NCI-H2107 treated with DMSO at 0.1 percent for 48 hours (cell line): ENCODE results near the gene TMCC1.
"Not testable (repeated sequence)": the region's sequence is repeated elsewhere in the genome, so short reads cannot be mapped to it uniquely, and the experiment has no call there.

Experiments used
- DNase-seq: peaks from one replicate; lab custom pipeline; 2025; ENCODE audit not compliant: unreplicated experiment; lab: John Stamatoyannopoulos, UW

Gene TMCC1

DNA sequence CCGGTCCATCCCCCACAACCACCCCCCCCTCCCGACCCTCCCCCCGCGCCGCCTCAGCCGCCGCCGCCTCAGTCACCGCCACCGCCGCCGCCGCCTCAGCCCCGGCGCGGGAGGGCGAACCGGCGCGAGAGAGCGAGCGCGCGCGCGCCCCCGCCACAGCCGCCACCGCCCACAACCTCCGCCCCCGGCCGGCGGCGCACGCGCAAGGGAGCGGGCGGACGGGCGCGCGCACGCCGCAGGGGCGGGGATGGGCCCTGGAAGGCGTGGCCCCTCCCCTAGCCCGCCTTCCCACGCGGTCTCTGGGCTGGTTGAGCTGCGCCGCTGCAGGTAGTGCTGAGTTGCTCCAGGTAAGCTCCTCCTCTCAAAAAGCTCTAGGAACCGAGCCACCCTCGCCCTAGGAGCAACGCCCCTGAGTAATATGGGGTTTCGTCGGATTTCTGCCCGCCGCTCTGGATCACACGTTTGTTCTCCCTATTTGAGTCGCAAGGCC is at the start of gene TMCC1:
TMCC1 (minus strand) TSS at position 131 of the 490 bp plus-strand sequence.
- DNase-seq, result peak; percentile 89

DNA sequence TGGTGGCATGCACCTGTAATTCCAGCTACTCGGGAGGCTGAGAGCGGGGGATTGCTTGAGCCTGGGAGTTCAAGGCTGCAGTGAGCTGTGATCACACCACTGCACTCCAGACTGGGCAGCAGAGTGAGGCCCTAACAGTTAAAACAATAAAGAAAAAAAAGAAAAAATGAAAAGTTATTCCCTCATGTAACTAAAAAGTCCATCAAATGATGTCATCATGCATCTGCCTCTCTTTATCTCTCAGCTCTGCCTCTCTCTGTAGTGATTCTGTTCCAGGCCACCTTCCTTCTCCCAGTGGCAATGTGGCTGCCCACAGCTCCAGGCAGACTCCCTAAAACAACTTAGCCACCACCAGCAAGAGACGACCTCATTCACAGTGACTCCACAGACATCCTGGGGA is 49.5 kb upstream of the TMCC1 start:
- no peak for DNase-seq

DNA sequence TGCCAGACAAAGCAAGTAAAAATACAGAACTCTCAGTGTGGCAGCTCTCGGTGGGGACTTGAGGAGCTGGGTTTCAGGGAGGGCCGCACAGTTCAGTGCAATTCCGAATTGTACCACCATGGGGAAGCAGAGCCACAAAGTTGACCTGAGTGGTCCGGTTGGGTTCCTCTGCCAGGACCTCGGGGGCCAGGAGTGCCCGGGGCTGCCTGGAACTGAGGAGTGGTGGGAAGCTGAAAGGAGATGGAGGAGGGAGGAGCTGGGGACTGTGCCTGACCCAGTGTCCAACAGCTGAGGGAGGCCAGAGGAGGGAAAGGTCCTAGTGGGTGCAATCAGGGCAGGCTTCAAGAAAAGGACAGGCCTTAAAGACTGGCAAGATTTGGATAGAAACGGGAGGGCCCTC is 48.8 kb upstream of the TMCC1 start:
- peak; percentile 8 for DNase-seq

DNA sequence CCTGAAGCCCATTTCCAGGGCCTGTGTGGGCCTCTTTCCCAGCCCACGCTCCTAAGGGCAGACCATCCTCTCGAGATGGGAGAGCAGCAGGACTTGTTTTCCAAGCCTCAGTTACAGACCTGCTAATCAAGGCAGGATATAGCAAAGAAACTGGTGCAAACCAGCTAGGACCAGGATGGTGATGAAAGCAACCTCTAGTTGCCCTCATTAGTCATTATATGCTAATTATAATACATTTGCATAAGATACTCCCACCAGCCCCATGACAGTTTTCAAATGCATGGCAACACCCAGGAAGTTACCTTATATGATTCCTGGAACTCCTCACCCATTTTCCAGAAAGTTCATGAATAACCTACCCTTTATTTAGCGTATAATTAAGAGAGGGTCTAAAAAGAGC is 46.6 kb upstream of the TMCC1 start:
- no peak for DNase-seq

DNA sequence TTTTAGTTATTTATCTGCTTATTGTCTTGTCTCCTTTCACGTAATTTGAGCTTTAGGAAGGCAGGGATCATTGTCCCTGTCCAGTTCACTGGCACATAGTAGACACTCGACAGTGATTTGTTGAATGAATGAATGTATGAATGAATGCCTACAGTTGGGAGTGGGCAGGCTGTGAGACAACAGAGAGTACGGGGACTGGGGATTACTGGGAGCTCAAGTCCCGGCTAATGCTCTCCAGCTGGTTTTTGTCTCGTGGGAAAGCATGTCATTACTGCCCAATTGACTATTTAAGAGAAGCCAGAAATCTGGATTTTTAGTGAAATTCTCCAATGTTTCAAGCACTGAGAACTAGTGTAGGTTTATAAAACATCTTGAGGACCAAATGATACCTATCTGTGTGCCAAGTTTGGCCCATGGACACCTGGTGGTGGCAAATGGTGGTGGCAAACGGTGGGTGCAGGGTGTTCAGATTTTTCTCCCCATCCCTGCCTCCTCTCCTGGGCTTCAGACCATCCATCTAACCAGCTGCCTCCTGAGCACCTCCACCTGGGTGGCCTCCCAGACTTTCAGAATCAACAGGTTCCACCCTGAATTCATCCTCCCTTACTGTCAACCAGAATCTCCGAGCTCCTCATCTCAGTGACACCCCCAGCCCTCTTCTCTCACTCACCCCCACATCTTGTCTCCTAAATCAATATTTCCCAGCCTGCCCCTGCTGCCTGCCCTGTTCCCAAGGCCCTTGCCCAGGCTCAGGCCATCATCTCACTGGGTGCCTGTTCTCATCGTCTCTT is 44.8 kb upstream of the TMCC1 start:
- DNase-seq, result no peak

DNA sequence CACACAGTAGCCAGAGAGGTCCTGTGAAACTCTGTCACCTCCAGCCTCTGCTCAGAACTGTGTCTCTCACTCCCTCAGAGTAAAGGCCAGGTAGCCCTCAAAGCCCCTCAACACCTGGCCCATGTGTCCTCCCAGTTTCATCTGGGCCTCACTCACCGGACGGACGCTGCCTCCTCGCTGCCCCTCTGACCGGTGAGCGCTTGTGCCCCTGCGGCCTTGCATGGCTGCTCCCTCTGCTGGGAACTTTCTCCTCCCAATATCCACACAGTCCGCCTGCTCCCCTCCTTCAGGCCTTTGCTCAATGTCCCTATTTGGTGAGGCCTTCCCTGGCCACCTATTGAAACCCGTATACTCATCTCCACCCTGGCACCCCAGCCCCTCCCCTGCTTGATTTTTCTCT is 44.2 kb upstream of the TMCC1 start:
- no peak for DNase-seq

DNA sequence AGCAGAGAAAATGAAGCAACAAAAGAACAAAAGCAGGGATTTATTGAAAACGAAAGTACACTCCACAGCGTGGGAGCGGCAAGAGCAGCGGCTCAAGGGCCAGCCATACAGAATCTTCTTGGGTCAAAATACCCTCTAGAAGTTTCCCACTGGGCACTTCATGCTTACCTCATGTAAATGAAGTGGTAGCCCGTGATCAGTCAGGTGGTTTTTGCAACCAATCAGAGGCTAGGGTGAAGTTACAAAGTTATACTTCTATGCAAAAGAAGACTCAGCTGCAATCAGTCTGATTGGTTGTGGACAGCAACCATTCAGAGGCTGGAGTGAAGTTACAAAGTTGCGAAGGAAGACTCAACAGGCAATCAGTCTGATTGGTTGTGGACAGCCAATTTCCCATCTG is 43.2 kb upstream of the TMCC1 start:
- peak; percentile 61 for DNase-seq

DNA sequence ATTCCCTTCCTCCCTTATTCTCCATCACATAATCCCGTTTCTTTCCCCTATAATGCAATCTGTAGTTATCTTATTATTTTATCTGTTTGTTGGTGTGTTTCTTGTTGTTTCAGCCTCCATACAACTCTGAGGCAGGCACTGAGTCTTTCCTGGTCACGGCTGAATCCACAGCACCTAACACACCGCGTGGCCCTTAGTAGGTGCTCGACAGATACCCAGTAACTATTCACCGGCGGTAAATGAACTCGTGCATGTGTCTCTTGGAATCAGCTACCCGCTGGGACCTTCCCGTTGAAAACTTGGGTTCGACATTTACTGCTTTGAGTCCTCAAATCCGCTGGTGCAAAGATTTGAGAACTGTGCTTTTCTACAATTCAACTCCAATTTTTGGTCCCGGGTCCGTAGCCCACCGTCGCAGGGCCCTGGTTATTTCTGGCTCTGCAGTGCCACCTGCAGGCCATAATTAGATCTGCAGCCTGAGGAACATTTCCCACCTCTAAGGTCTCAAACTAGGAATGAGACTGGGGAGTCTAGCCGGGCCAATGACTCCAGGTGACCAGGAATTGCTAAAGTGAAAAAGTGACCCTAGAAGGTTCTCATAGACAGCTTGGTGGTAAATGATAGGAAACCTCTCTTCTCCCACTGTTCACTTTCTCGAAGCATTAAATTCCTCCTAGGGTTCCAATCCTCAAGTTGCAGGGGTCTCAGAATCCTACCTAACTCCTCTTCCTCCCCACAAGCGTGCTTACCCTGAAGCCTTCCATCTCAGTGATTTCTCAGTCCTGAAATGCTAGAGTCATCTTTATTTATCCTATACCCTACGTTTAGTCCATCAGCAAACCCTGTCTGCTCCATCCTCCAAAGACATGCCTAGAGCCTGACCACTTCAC is 41.0 kb upstream of the TMCC1 start:
- no peak for DNase-seq

DNA sequence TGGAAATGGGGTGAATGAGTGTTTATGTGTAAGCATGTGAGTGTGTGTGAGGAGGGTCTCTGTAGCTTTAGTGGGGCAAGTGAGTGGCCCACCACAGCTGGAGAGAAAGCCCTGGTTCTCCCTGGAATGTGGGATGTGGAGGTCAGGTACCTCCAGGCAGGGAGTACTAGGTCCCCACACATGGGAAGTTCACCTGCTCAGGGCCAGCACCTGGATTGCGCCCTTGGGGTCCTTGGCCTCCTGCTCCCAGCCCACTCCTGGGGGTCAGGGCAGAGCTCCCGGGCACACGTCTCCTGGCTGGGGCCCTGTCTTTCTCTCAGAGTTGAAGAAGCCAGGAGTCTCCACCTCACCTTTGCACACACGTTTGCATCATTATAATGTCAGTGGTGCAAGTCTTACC is 40.0 kb upstream of the TMCC1 start:
- DNase-seq, result no peak

DNA sequence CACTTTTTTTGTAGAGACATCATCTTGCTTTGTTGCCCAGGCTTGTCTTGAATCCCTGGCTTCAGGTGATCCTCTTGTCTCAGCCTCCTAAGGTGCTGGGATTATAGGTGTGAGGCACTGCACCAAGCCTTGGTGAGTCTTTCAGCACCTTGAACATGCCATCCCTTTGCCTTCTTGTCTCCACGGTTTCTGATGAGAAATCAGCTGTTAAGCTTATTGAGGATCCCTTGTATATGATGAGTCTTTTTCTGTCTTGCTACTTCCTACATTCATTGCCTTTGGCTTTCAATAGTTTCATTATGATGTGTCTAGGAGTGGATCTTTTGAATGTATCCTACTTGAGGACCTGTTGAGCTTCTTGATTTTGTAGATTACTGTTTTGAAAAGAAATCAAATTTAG is 35.9 kb upstream of the TMCC1 start:
- no peak for DNase-seq

DNA sequence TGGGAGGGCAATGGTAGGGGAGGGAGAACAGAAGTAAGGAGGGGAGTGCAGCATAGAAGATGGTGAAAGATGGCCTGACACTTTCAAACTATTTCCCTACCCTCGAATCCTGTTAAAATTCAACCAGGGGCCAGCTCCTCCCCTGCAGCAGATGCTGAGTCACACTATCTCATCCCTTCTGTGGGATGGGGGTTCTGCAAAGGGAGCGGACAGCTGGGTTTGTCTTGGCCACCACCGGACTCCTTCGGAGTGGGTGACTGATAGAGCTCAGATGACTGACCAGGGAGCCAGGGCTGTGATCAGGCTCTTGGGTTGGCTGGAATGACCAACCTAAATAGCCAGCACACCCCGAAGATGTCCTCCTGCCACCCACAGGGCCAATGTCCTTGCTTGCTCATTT is 33.6 kb upstream of the TMCC1 start:
- DNase-seq, result no peak

DNA sequence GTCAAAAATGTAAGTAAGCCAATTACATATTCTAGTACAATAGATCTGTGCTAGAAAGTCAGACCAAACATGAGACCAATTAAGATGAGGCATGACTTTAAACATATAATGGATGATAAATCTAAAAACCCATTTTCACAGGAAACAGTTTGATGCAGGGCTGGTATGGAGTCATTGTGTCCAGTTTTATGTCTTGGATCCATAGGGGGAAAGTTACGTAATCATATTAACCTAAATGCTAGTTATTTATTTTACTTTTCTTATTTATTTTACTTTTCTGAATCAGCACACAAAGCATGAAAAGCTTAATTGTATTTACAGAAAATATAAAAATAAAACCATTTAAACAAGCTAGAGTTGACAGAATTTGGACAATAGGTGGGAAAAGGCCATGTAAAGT is 26.3 kb upstream of the TMCC1 start:
- no peak for DNase-seq

DNA sequence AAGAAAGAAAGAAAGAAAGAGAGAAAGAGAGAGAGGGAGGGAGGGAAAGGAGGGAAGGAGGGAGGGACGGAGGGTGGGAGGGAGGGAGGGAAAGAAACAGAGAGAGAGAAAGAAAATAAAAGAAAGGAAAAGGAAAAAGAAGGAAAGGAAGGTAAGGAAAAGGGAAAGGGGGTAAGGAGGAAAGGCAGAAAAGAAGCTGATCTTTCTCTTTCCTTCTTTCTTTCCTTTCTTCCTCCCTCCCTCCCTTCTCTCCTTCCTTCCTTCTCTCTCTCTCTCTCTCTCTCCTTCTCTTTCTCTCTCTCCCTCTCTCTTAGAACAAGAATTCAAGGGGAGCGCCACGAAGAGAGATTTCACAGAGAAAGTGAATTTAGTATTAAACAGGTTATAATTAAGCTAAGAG is 25.8 kb upstream of the TMCC1 start:
- no peak for DNase-seq

DNA sequence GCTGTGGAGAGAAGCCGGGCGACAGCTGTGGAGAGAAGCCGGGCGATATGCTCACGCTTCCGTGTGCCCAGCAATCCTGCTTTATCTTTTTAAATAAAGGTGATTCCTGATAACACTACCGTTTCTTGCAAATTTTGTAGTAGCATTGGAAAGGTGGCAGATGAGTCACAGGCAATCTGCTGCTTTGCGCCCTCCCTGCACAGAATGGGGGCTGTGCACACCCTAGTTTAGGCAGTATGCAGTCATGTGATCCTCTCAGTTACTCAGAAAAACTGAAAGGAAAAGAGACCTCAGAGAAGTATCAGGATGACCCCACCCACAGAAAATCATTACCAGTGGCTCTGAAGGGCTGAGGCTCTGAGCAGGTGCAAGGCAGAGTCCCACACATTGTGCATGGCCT is 24.9 kb upstream of the TMCC1 start:
- DNase-seq, result no peak

DNA sequence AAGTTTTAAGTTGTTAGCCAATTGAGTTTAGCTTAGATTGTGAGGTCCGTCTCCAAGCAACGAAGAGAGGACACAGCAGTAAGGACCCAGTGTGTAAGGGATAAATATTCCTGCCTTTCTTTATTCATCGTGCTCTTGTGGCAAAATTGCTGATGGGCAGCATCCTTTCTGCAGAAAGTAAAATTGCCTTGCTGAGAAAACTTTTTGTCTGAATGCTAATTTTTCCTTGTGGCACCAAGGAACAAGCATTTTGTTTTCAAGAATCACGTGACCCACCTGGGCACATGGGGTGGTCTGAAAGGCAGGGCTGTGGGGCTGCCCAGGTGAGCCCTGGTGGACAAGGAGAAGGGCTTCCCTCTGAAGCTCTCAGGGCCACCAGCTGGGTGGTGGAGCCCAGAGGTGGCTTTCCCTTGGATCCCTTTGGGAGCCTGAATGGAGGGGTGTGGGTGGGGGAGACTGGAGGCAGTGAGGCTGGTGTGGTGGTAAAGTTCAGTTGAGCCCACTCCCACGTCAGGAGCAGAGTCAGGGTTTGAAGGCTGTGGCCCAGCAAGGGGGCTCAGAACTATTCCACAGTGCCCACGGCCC is 24.0 kb upstream of the TMCC1 start:
- no peak for DNase-seq

DNA sequence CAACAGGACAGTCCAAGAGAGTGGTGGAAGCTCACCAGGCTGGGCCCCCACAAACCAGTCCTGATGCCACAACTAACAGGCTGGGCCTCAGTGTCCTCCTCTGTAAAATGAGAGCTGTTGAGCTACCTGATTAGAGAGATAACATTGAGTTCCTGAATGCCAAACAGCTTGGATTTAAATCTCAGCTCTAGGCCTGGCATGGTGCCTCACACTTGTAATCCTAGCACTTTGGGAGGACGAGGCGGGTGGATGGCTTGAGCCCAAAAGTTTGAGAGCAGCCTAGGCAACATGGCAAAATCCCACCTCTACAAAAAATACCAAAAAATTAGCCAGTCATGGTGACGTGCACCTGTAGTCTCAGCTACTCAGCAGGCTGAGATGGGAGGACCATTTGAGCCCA is 20.1 kb upstream of the TMCC1 start:
- DNase-seq, result no peak

DNA sequence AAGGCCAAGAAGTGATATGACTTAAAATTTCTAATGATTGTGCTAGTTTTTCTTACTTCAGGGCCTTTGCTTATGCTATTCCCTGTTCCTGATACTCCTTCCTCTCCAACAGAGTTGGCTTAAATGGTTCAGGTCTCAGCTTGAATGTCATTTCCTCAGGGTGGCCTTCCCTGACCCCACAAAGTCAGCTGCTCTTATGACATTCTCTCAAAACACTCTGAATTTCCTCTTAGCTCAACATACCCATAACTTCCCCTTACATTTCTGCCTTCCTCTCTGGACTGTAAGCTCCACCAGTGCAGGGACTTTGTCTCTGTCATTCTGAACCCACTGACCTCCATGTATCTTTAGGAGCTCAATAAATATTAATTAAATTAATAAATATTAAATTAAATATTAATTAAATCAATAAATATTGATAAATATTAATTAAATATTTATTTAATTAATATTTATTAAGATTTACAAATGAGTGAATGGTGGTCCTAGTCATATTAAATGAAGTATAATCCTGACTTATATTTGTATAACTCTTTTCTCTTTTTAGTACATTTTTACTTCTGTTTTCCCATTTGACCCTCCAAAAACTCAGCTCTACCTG is 17.9 kb upstream of the TMCC1 start:
- DNase-seq, result no peak

DNA sequence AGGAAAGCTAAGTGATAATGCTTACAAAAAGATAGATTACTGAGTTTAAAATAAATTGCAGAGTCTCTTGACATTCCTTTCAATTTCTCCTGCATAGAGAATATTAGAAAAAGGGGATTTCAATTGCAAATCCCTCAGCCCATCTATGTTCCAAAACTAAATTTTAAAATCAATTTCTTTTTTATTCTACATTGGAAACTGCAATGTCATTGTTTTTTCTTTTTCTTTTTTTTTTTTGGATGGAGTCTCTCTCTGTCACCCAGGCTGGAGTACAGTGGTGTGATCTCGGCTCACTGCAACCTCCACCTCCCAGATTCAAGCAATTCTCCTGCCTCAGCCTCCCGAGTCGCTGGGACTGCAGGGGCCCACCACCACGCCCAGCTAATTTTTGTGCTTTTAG is 15.7 kb upstream of the TMCC1 start:
- not testable (repeated sequence) for DNase-seq

DNA sequence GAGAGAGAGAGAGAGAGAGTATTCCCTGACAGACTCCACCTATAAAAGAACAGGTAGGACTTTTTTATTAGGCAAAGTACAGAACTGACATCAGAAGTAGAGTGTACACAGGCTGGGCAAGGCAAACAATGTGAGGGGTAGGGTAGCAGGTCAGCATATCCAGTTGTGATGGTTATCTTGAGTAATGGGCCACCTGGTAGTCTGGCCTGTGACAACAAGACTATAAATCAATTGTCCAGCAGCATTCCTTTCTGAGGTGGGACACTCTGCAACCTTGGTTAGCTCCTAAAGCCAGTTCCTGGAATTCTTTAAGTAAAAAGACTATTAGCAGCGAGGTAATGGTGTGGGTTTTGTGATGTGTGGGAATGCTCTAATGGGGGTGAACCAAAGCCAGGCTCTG is 14.9 kb upstream of the TMCC1 start:
- no peak for DNase-seq

DNA sequence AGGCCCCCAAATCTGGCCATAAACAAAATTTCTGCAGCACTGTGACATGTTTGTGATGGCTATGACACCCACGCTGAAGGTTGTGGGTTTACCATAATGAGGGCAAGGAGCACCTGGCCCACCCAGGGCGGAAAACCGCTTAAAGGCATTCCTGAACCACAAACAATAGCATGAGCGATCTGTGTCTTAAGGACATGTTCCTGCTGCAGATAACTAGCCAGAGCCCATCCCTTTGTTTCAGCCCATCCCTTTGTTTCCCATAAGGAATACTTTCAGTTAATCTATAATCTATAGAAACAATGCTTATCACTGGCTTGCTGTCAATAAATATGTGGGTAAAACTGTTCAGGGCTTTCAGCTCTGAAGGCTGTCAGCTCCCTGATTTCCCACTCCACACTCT is 7.8 kb upstream of the TMCC1 start:
- not testable (repeated sequence) for DNase-seq

DNA sequence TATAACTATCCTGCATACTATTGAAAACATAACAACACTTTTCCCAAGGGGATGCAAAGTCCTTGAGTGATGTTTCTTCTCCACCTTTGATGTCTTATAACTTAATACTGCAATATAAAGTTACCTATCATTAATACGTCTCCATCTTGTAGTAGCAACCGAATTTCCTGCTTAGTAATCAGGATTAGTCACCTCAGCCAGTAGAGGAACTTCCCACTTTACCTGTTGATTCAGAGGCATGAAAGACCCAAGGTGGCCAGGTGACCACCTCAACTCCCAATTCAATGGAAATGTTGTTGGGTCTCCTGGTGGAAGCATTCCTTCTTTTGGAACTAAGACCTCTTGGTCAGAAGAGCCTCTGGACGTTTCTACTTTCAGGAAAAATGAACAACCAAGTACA is 3.5 kb upstream of the TMCC1 start:
- no peak for DNase-seq
